ENCODE data around the gene OR52W1. TPM values are rescaled to one million over a fixed set of nuclear protein-coding genes. Genes with fewer than 3 reads are reported as not detected.

Gene OR52W1
- total and polyA plus RNA-seq, 4 donors = not detected

GRCh38 chr11:6223854-6224253 is 24.8 kb downstream of the OR52W1 start:
- DNase-seq (ENCODE audit: low spot score) = no peak
- H3K4me1 ChIP-seq (ENCODE audit: control insufficient read depth in 4 of 4, insufficient read depth in 4 of 4, low read length in 3 of 4) = peaks cover 4 to 18% (median 8%) of the 10 kb centered on the region in 4 donors
- peaks cover 8 to 52% (median 40%) of the 10 kb centered on the region in 4 donors for H3K36me3 ChIP-seq (ENCODE audit: control insufficient read depth in 4 of 4, insufficient read depth in 3 of 4, low read depth in 1 of 4, low read length in 3 of 4)
- no peak overlapping the region for H3K9ac ChIP-seq (ENCODE audit: low read depth in 1 of 2, low read length in 2 of 2)
- TF ChIP-seq ATF3 (IDR thresholded peaks at IDR 0.05) (no peak), SP1 (IDR thresholded peaks at IDR 0.05) (no peak), REST (IDR thresholded peaks at IDR 0.05) (no peak), EGR1 (IDR thresholded peaks at IDR 0.05; ENCODE audit: low read depth in 2 of 2) (no peak), TAF1 (conservative IDR thresholded peaks at IDR 0.05) (no peak), MAX (IDR thresholded peaks at IDR 0.05) (no peak), FOXA1 (IDR thresholded peaks at IDR 0.05) (no peak), RAD21 (IDR thresholded peaks at IDR 0.05) (no peak)
- H3K27me3 ChIP-seq (ENCODE audit: control insufficient read depth in 4 of 4, insufficient read depth in 4 of 4, low read length in 3 of 4) = no peaks in the 10 kb centered on the region
- H3K27ac ChIP-seq (ENCODE audit: low read depth in 1 of 2, low read length in 2 of 2) = no peak overlapping the region
- H3K9me3 ChIP-seq (ENCODE audit: control insufficient read depth in 4 of 4, low read length in 3 of 4) = no peaks in the 10 kb centered on the region
- 96% methylated on average over 17 of the region's 17 CpGs for WGBS
- no peak overlapping the region for H3K4me3 ChIP-seq (ENCODE audit: low read depth in 1 of 3, low read length in 3 of 3)

- Histone ChIP-seq H3K9ac (ENCODE audit: low read depth in 1 of 2, low read length in 2 of 2) (no peak overlapping the region), H3K9me3 (ENCODE audit: control insufficient read depth in 4 of 4, low read length in 3 of 4) (no peaks in the 10 kb centered on the region), H3K36me3 (ENCODE audit: control insufficient read depth in 4 of 4, insufficient read depth in 3 of 4, low read depth in 1 of 4, low read length in 3 of 4) (peaks cover 8 to 47% (median 34%) of the 10 kb centered on the region in 4 donors), H3K4me3 (ENCODE audit: low read depth in 1 of 3, low read length in 3 of 3) (no peak overlapping the region), H3K27me3 (ENCODE audit: control insufficient read depth in 4 of 4, insufficient read depth in 4 of 4, low read length in 3 of 4) (no peaks in the 10 kb centered on the region), H3K4me1 (ENCODE audit: control insufficient read depth in 4 of 4, insufficient read depth in 4 of 4, low read length in 3 of 4) (peaks cover 4 to 24% (median 11%) of the 10 kb centered on the region in 4 donors), H3K27ac (ENCODE audit: low read depth in 1 of 2, low read length in 2 of 2) (no peak overlapping the region)
- TF ChIP-seq TAF1 (conservative IDR thresholded peaks at IDR 0.05) (no peak), GABPA (IDR thresholded peaks at IDR 0.05 in 1 of 2, conservative IDR thresholded peaks at IDR 0.05 in 1 of 2) (no peak), HNF4A (conservative IDR thresholded peaks at IDR 0.05) (peak; percentile 16), JUND (IDR thresholded peaks at IDR 0.05) (no peak), YY1 (IDR thresholded peaks at IDR 0.05) (no peak), ATF3 (IDR thresholded peaks at IDR 0.05) (no peak), CTCF (IDR thresholded peaks at IDR 0.05; ENCODE audit: low read depth, low read length, missing input control) (no peak), HNF4G (IDR thresholded peaks at IDR 0.05) (no peak), RXRA (IDR thresholded peaks at IDR 0.05) (no peak)
- 87% methylated on average over 3 of the region's 3 CpGs for WGBS
- no peak for DNase-seq (ENCODE audit: low spot score)
Observed at GRCh38 chr11:6224421-6224820, 25.4 kb downstream of the OR52W1 start.

Measured in liver (tissue), 9 donors.